Measurements from ENCODE around the gene CMKLR1. TPM values are rescaled to one million over a fixed set of nuclear protein-coding genes. Genes with fewer than 3 reads are reported as not detected.
A peak's percentile ranks its signal among the peaks of the same experiment; 100 is the strongest.

CMKLR1 gene
- total and polyA plus RNA-seq, 9 of the 15 experiments (the other 6 are each of a cell fraction or from before 2014, with no cell fraction given), result 0.11 to 1.4 (median 0.20) TPM

- TF ChIP-seq ZMIZ1 (IDR thresholded peaks at IDR 0.05; ENCODE audit: low read depth in 2 of 2, low read length in 2 of 2), result no peak
- no peak for TF ChIP-seq CREB1 (IDR thresholded peaks at IDR 0.05)
- TF ChIP-seq CREB1 (CRISPR knock-in tag; IDR thresholded peaks at IDR 0.05), result no peak
- TF ChIP-seq ZSCAN32 (CRISPR knock-in tag; IDR thresholded peaks at IDR 0.05), result no peak
- TF ChIP-seq NFE2L1 (tag; IDR thresholded peaks at IDR 0.05; ENCODE audit: borderline replicate concordance, low read depth), result no peak
- TF ChIP-seq SAFB2 (IDR thresholded peaks at IDR 0.05; ENCODE audit: borderline replicate concordance, low read depth, low read length, severe bottlenecking), result no peak
These were observed 43.5 kb downstream of the CMKLR1 start (continued) for GRCh38 chr12:108295641-108296040.

GRCh38 chr12:108289350-108290161 is 49.6 kb downstream of the CMKLR1 start:
- Histone ChIP-seq H4K20me1 (replicated peaks; ENCODE audit: control insufficient read depth, insufficient read depth, low read length) (peaks cover 3% of the 10 kb centered on the region; the same call in 1 of the 2 replicates), H3K9me1 (ENCODE audit: control insufficient read depth, insufficient read depth, low read length) (no peaks in the 10 kb centered on the region), H3K27ac (ENCODE audit: extremely low read depth, low read depth, low read length) (no peak overlapping the region), H3K9ac (ENCODE audit: insufficient read depth in 1 of 2, low read depth in 2 of 2, low read length in 2 of 2) (no peak overlapping the region), H3K4me3 (no peak overlapping the region), H2AFZ (ENCODE audit: low read depth, low read length) (no peak overlapping the region), H3K79me2 (ENCODE audit: control insufficient read depth, insufficient read depth, low read length) (no peaks in the 10 kb centered on the region), H3K4me1 (replicated peaks in 1 of 2; ENCODE audit: control insufficient read depth in 2 of 2, insufficient read depth in 2 of 2, low read length in 2 of 2) (no peaks in the 10 kb centered on the region), H3K36me3 (ENCODE audit: control insufficient read depth, insufficient read depth, low read length) (no peaks in the 10 kb centered on the region), H3K4me2 (ENCODE audit: insufficient read depth, low read length) (no peak overlapping the region), H3K9me3 (replicated peaks; ENCODE audit: control insufficient read depth, insufficient read depth, low read depth, low read length) (no peaks in the 10 kb centered on the region), H3K27me3 (ENCODE audit: control insufficient read depth in 2 of 2, insufficient read depth in 2 of 2, low read length in 2 of 2) (peaks cover 3 to 27% of the 10 kb centered on the region in 2 experiments; a peak in 2 of 5 replicates)
- ATAC-seq, result no peak
- no peak for FAIRE-seq
- intact Hi-C loops (cut with micrococcal nuclease), result no loop called here
- CTCF ChIA-PET (ENCODE audit: low intra/inter-chr PET ratio), result no interaction called here
- 0% methylated on average over 10 of the region's 11 CpGs for WGBS (ENCODE audit: insufficient coverage, low coverage, missing lambda C conversion rate)
- in situ Hi-C loops (cut with MboI), result no loop called here
- POLR2A ChIA-PET, result no interaction called here
- no peak for DNase-seq (ENCODE audit: extremely low read depth in 1 of 4, low spot score in 3 of 4)
- no TSS peak for BruUV-seq (replicated peaks)
- TF ChIP-seq ZNF639 (CRISPR knock-in tag; conservative IDR thresholded peaks at IDR 0.05 in 1 of 2, IDR thresholded peaks at IDR 0.05 in 1 of 2) (no peak), ZNF175 (CRISPR knock-in tag; IDR thresholded peaks at IDR 0.05; ENCODE audit: low read depth) (no peak), JUND (IDR thresholded peaks at IDR 0.05; ENCODE audit: borderline replicate concordance, low read depth, low read length) (no peak), JUND (tag; IDR thresholded peaks at IDR 0.05; ENCODE audit: borderline replicate concordance, low read depth, low read length) (no peak), CREBBP (IDR thresholded peaks at IDR 0.05; ENCODE audit: low read depth, low read length) (no peak), CEBPG (CRISPR knock-in tag; IDR thresholded peaks at IDR 0.05) (no peak), CEBPG (tag; conservative IDR thresholded peaks at IDR 0.05 in 1 of 2, IDR thresholded peaks at IDR 0.05 in 1 of 2) (0 out of 4 replicates have a peak, but pooled peaks of 1 of the 2 experiments have one; percentile 12), ZNF3 (CRISPR knock-in tag; IDR thresholded peaks at IDR 0.05) (no peak)

Measured in K562 (cell line).